ENCODE results near the gene HS6ST3.

The HS6ST3 gene

DNA sequence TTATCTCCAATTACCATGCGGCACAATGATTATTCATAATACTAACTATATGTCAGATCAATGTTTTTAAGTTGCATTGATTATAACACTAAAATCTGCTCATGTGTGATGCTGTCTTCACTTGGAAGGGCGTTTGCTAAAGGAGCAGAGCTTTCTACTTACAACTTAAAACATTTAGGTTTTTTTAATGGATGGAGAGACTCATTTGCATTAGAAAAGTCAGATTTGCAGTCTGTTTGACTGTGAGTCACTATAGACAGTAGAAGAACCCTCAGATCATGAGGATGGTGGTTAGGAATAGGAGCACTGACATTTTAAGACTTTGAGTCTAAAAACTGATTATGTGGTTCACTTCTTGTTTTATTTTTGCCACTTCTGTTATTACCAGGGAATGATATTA, 364.6 kb downstream of the HS6ST3 start:
- WGBS, 2 experiments: 0% methylated on average over 1 of the region's 2 CpGs; no CpG with 5 or more reads in 1 of the 2 experiments
- H3K27me3 ChIP-seq (ENCODE audit: control insufficient read depth, insufficient read depth, low read length, poor library complexity, severe bottlenecking): no peaks in the 10 kb centered on the region

DNA sequence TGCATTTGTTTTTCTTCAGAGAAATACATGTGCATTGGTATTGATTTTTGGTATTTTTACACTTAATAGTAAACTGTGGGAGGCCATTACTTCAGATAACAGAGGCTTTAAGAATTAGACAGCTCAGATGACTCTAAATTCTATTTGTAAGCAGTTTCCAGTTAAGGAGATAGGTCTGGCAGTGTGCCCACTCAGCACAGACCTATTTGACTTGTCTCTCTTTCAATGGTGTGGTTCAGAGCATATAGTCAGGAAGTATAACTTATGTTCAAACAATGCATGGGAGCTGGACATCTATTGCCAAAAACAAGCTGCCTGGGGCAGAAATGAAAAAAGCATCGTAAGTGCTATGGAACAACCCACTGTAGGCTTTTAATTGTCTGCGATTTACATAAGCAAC, 370.7 kb downstream of the HS6ST3 start:
- Histone ChIP-seq H3K27ac (ENCODE audit: insufficient read depth, low read depth, low read length, poor library complexity, severe bottlenecking) (no peak overlapping the region), H3K9me3 (ENCODE audit: control insufficient read depth, low read length) (no peaks in the 10 kb centered on the region), H3K4me3 (ENCODE audit: insufficient read depth, low read depth, low read length) (no peak overlapping the region), H3K4me1 (ENCODE audit: control insufficient read depth, insufficient read depth, low read length) (no peaks in the 10 kb centered on the region), H3K36me3 (ENCODE audit: control insufficient read depth, insufficient read depth, low read length) (no peaks in the 10 kb centered on the region), H3K27me3 (ENCODE audit: control insufficient read depth, insufficient read depth, low read length, poor library complexity, severe bottlenecking) (no peaks in the 10 kb centered on the region)
- WGBS, 2 experiments: 90 to 95% methylated on average over 2 of the region's 2 CpGs

More for the DNA sequence above, 364.6 kb downstream of the HS6ST3 start:
- Histone ChIP-seq H3K36me3 (ENCODE audit: control insufficient read depth, insufficient read depth, low read length) (no peaks in the 10 kb centered on the region), H3K4me3 (ENCODE audit: insufficient read depth, low read depth, low read length) (no peak overlapping the region), H3K9me3 (ENCODE audit: control insufficient read depth, low read length) (no peaks in the 10 kb centered on the region), H3K4me1 (ENCODE audit: control insufficient read depth, insufficient read depth, low read length) (no peaks in the 10 kb centered on the region), H3K27ac (ENCODE audit: insufficient read depth, low read depth, low read length, poor library complexity, severe bottlenecking) (no peak overlapping the region)

DNA sequence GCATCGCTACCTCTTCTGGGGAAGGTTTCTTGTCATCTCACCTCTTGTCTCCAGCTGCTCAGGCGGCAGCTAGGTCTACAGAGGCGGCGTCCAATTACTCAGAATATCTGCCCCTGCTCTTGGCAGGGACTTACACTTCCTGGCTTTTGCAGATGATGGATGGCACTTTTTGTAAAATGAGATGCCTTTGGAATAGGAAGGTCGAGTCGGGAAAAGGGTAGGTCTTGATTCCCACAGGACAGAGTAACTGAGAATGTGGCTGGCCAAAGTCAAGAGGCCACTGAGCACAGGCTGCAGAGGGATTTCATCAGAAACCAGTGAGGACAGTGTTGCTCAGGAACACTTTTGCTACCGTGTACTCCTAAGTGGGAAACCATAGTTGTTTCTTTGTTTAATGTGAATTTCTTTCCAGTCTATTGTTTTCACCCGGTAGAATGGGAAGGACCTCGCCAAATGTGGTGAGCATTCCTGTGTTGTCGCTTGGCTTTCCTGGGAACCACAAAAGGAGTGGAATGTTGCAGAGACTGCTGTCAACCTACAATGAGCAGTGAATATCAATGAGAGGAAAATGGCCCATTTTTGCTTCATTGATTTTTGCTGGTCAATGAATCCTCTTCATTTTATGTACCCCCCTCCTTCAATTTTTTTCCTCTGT, 383.7 kb downstream of the HS6ST3 start:
- H3K27ac ChIP-seq (ENCODE audit: insufficient read depth, low read depth, low read length, poor library complexity, severe bottlenecking): peak overlapping the region; percentile 11
- WGBS, 2 experiments: 79 to 85% methylated on average over 10 of the region's 10 CpGs
- H3K9me3 ChIP-seq (ENCODE audit: control insufficient read depth, low read length): no peaks in the 10 kb centered on the region
- no peaks in the 10 kb centered on the region for H3K4me1 ChIP-seq (ENCODE audit: control insufficient read depth, insufficient read depth, low read length)
- H3K27me3 ChIP-seq (ENCODE audit: control insufficient read depth, insufficient read depth, low read length, poor library complexity, severe bottlenecking): no peaks in the 10 kb centered on the region
- H3K36me3 ChIP-seq (ENCODE audit: control insufficient read depth, insufficient read depth, low read length): no peaks in the 10 kb centered on the region
- no peak overlapping the region for H3K4me3 ChIP-seq (ENCODE audit: insufficient read depth, low read depth, low read length)

GRCh38 chr13:96474181-96474557, 384.3 kb downstream of the HS6ST3 start:
- WGBS, 2 experiments: 92 to 96% methylated on average over 7 of the region's 7 CpGs
- H3K4me3 ChIP-seq (ENCODE audit: insufficient read depth, low read depth, low read length): no peak overlapping the region
- no peaks in the 10 kb centered on the region for H3K36me3 ChIP-seq (ENCODE audit: control insufficient read depth, insufficient read depth, low read length)
- H3K9me3 ChIP-seq (ENCODE audit: control insufficient read depth, low read length): no peaks in the 10 kb centered on the region
- no peaks in the 10 kb centered on the region for H3K4me1 ChIP-seq (ENCODE audit: control insufficient read depth, insufficient read depth, low read length)
- H3K27ac ChIP-seq (ENCODE audit: insufficient read depth, low read depth, low read length, poor library complexity, severe bottlenecking): no peak overlapping the region
- no peaks in the 10 kb centered on the region for H3K27me3 ChIP-seq (ENCODE audit: control insufficient read depth, insufficient read depth, low read length, poor library complexity, severe bottlenecking)

DNA sequence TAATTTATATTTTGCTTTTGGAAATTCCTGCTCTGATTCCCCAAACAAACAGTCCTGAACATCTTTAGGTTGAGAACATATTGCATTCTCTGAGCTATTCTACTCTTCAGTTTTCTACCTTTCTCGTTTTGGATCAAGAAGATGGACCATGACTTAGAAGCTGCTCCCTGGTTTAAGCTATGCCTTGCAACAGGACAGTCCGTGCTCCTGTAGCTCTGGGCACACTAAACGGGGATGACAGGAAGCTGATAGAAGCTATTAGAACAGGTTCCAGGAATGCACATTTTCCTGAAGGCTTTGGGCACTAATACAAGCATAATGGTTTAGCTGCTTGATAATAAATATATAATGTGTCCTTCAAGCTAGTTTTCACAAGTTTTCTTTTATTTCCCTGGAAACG, 385.2 kb downstream of the HS6ST3 start:
- 86 to 94% methylated on average over 4 of the region's 4 CpGs for WGBS, 2 experiments

GRCh38 chr13:96481482-96481881, 391.6 kb downstream of the HS6ST3 start:
- WGBS, 2 experiments: 85% methylated on average over 6 of the region's 6 CpGs
- Histone ChIP-seq H3K27ac (ENCODE audit: insufficient read depth, low read depth, low read length, poor library complexity, severe bottlenecking) (no peak overlapping the region), H3K27me3 (ENCODE audit: control insufficient read depth, insufficient read depth, low read length, poor library complexity, severe bottlenecking) (no peaks in the 10 kb centered on the region), H3K4me1 (ENCODE audit: control insufficient read depth, insufficient read depth, low read length) (no peaks in the 10 kb centered on the region), H3K4me3 (ENCODE audit: insufficient read depth, low read depth, low read length) (no peak overlapping the region), H3K36me3 (ENCODE audit: control insufficient read depth, insufficient read depth, low read length) (no peaks in the 10 kb centered on the region), H3K9me3 (ENCODE audit: control insufficient read depth, low read length) (no peaks in the 10 kb centered on the region)

More for the DNA sequence above, 385.2 kb downstream of the HS6ST3 start:
- Histone ChIP-seq H3K4me1 (ENCODE audit: control insufficient read depth, insufficient read depth, low read length) (no peaks in the 10 kb centered on the region), H3K27me3 (ENCODE audit: control insufficient read depth, insufficient read depth, low read length, poor library complexity, severe bottlenecking) (no peaks in the 10 kb centered on the region), H3K9me3 (ENCODE audit: control insufficient read depth, low read length) (no peaks in the 10 kb centered on the region), H3K4me3 (ENCODE audit: insufficient read depth, low read depth, low read length) (no peak overlapping the region), H3K36me3 (ENCODE audit: control insufficient read depth, insufficient read depth, low read length) (no peaks in the 10 kb centered on the region), H3K27ac (ENCODE audit: insufficient read depth, low read depth, low read length, poor library complexity, severe bottlenecking) (no peak overlapping the region)

DNA sequence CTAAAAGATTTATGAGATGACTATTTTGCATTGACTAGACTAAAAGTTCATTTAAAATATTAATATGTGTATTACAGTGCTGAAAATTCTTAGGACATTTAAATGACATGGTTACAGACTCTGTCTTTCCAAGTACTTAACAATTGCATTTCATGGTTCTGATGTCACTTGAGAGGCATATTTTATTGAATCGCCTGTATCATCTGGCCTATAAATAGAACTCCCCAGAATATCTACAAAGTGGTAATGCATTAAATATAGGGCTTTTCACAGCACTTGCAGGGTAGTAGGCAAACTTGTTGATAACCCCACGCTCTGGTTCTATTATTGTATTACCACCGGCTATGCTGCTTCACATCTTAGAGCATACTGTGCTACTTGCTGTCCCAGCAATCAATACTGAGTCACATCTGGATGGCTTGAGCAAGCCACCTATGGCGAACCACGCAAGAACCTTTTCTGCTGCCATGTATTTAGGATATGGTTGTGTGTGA, 400.6 kb downstream of the HS6ST3 start:
- Histone ChIP-seq H3K27ac (ENCODE audit: insufficient read depth, low read depth, low read length, poor library complexity, severe bottlenecking) (no peak overlapping the region), H3K4me1 (ENCODE audit: control insufficient read depth, insufficient read depth, low read length) (no peaks in the 10 kb centered on the region), H3K27me3 (ENCODE audit: control insufficient read depth, insufficient read depth, low read length, poor library complexity, severe bottlenecking) (no peaks in the 10 kb centered on the region), H3K36me3 (ENCODE audit: control insufficient read depth, insufficient read depth, low read length) (no peaks in the 10 kb centered on the region), H3K9me3 (ENCODE audit: control insufficient read depth, low read length) (no peaks in the 10 kb centered on the region), H3K4me3 (ENCODE audit: insufficient read depth, low read depth, low read length) (no peak overlapping the region)
- WGBS, 2 experiments: 90 to 97% methylated on average over 5 of the region's 5 CpGs

DNA sequence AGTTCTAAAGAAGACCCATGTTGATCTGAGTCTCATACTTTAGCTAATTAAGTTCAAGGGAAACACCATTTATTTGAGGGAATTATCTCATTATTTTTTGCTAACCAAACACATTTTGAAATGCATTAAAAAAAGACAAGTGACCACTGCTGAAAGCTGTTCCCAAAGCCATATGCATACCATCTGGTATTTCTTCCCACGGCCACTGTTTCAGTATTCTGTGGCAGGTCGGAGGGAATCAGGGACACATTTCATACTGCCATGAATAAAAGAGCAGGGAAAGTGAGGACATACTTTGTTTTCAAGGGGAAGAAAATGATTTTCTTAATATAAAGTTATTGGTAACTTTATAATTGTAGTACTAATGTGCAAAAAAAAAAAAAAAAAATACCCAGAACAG, 401.2 kb downstream of the HS6ST3 start:
- H3K4me3 ChIP-seq (ENCODE audit: insufficient read depth, low read depth, low read length): no peak overlapping the region
- H3K9me3 ChIP-seq (ENCODE audit: control insufficient read depth, low read length): no peaks in the 10 kb centered on the region

DNA sequence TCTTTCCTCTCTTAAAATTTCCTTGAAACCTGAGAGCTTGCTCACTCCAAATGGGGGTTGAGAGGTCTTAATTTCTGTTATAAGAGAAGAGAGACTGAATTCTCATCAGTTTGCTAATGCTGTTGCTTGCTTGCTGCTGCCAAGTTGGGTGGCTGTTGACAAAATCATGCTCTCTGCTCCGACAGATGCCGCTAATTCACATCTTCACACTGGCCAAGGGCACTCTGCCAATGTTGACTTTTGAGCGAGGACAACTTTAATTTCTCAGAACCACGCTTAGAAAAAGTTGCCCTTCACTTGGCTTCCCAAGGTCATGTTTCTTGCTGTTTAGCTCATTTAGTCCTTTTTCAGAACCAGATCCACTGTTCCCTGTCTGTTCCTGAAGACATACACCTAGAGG, 402.9 kb downstream of the HS6ST3 start:
- H3K27me3 ChIP-seq (ENCODE audit: control insufficient read depth, insufficient read depth, low read length, poor library complexity, severe bottlenecking): no peaks in the 10 kb centered on the region
- H3K4me3 ChIP-seq (ENCODE audit: insufficient read depth, low read depth, low read length): no peak overlapping the region
- WGBS, 2 experiments: 93 to 98% methylated on average over 4 of the region's 4 CpGs
- H3K36me3 ChIP-seq (ENCODE audit: control insufficient read depth, insufficient read depth, low read length): no peaks in the 10 kb centered on the region
- no peaks in the 10 kb centered on the region for H3K9me3 ChIP-seq (ENCODE audit: control insufficient read depth, low read length)
- no peaks in the 10 kb centered on the region for H3K4me1 ChIP-seq (ENCODE audit: control insufficient read depth, insufficient read depth, low read length)
- H3K27ac ChIP-seq (ENCODE audit: insufficient read depth, low read depth, low read length, poor library complexity, severe bottlenecking): no peak overlapping the region

More for the DNA sequence above, 401.2 kb downstream of the HS6ST3 start:
- H3K4me1 ChIP-seq (ENCODE audit: control insufficient read depth, insufficient read depth, low read length): no peaks in the 10 kb centered on the region
- no peak overlapping the region for H3K27ac ChIP-seq (ENCODE audit: insufficient read depth, low read depth, low read length, poor library complexity, severe bottlenecking)
- no peaks in the 10 kb centered on the region for H3K27me3 ChIP-seq (ENCODE audit: control insufficient read depth, insufficient read depth, low read length, poor library complexity, severe bottlenecking)
- H3K36me3 ChIP-seq (ENCODE audit: control insufficient read depth, insufficient read depth, low read length): no peaks in the 10 kb centered on the region
- 89 to 91% methylated on average over 2 of the region's 2 CpGs for WGBS, 2 experiments

GRCh38 chr13:96499656-96500055, 409.7 kb downstream of the HS6ST3 start:
- Histone ChIP-seq H3K4me3 (ENCODE audit: insufficient read depth, low read depth, low read length) (no peak overlapping the region), H3K4me1 (ENCODE audit: control insufficient read depth, insufficient read depth, low read length) (no peaks in the 10 kb centered on the region), H3K36me3 (ENCODE audit: control insufficient read depth, insufficient read depth, low read length) (no peaks in the 10 kb centered on the region), H3K9me3 (ENCODE audit: control insufficient read depth, low read length) (no peaks in the 10 kb centered on the region), H3K27ac (ENCODE audit: insufficient read depth, low read depth, low read length, poor library complexity, severe bottlenecking) (no peak overlapping the region), H3K27me3 (ENCODE audit: control insufficient read depth, insufficient read depth, low read length, poor library complexity, severe bottlenecking) (no peaks in the 10 kb centered on the region)
- WGBS, 2 experiments: 90 to 93% methylated on average over 4 to 5 of the region's 5 CpGs

Data from ectodermal cell (in vitro differentiated cells).